Kidney tubule cell (primary cell): ENCODE data around the gene RASEF.
"Not testable (repeated sequence)": the region's sequence is repeated elsewhere in the genome, so short reads cannot be mapped to it uniquely, and the experiment has no call there.

Source experiments
- DNase-seq: peaks from one replicate; pipeline ENCODE4 v3.0.0-alpha.2; 2018; ENCODE audit warnings: low spot score

RASEF gene

GRCh38 chr9:82972446-82972845 lies 90.5 kb downstream of the RASEF start:
- no peak for DNase-seq

GRCh38 chr9:82970359-82970758 lies 92.6 kb downstream of the RASEF start:
- DNase-seq: peak; percentile 33

GRCh38 chr9:82969291-82969690 lies 93.7 kb downstream of the RASEF start:
- no peak for DNase-seq

- no peak for DNase-seq
Measured at GRCh38 chr9:82968816-82969215, 94.1 kb downstream of the RASEF start.

GRCh38 chr9:82968388-82968787 lies 94.6 kb downstream of the RASEF start:
- no peak for DNase-seq

GRCh38 chr9:82961504-82962125 lies 101.3 kb downstream of the RASEF start:
- DNase-seq: peak; percentile 77

GRCh38 chr9:82957529-82958379 lies 105.2 kb downstream of the RASEF start:
- DNase-seq: peak; percentile 52

- DNase-seq: no peak
Measured at GRCh38 chr9:82949203-82949602, 113.7 kb downstream of the RASEF start.

- DNase-seq: no peak
Measured at GRCh38 chr9:82940376-82940775, 122.6 kb downstream of the RASEF start.

- DNase-seq: peak; percentile 90
Measured at GRCh38 chr9:82939451-82939850, 123.5 kb downstream of the RASEF start.

- DNase-seq: no peak
Measured at GRCh38 chr9:82938426-82939218, 124.3 kb downstream of the RASEF start.

- not testable (repeated sequence) for DNase-seq
Measured at GRCh38 chr9:82936561-82936960, 126.4 kb downstream of the RASEF start.

- DNase-seq: peak; percentile 94
Measured at GRCh38 chr9:82934949-82935348, 128.0 kb downstream of the RASEF start.

- DNase-seq: not testable (repeated sequence)
Measured at GRCh38 chr9:82934025-82934424, 128.9 kb downstream of the RASEF start.

- DNase-seq: no peak
Measured at GRCh38 chr9:82930116-82930515, 132.8 kb downstream of the RASEF start.
